H1 (cell line): ENCODE data around the gene HIGD1B. TPM values are rescaled to one million over a fixed set of nuclear protein-coding genes. Genes with fewer than 3 reads are reported as not detected.

Source experiments
- CTCF ChIA-PET: fragments of 300-600 bp; sonication (Branson Sonifier 250); formaldehyde crosslinking; loops from one replicate; lab custom pipeline; 2021; ENCODE audit not compliant: partially characterized antibody; lab: Charles Lee
- POLR2A ChIA-PET: fragments of 300-600 bp; sonication (Branson Sonifier 250); formaldehyde crosslinking; loops from one replicate; lab custom pipeline; 2021; ENCODE audit warnings: inconsistent platforms; ENCODE audit not compliant: partially characterized antibody; lab: Charles Lee
- DNase-seq, 2 experiments: peaks; one replicate each; pipeline versions ENCODE4 v3.0.0 to v3.0.0-alpha.2; 2010 to 2022; ENCODE audit warnings: low spot score in 2 of 2, low read depth in 1 of 2, mixed read lengths in 1 of 2
- FAIRE-seq: peaks from 2 replicates; lab custom pipeline; 2011; peaks lifted over from hg19 to GRCh38; lab: Jason Lieb, UNC
- H2AFZ ChIP-seq: 2 replicates; pipeline ENCODE4 v1.8.1; 2012; ENCODE audit warnings: low read length, inconsistent platforms
- H2AK5ac ChIP-seq: 2 replicates; pipeline ENCODE4 v1.6.1; 2013; ENCODE audit warnings: low read depth, low read length
- H2BK120ac ChIP-seq: replicated peaks from 2 replicates; pipeline ENCODE3; 2013; ENCODE audit warnings: low read depth, low read length, inconsistent platforms
- H2BK12ac ChIP-seq: 2 replicates; pipeline ENCODE4 v1.6.1; 2013; ENCODE audit warnings: low read depth, low read length
- H2BK15ac ChIP-seq: 2 replicates; pipeline ENCODE4 v1.6.1; 2013; ENCODE audit warnings: low read length
- H2BK20ac ChIP-seq: 2 replicates; pipeline ENCODE4 v1.6.1; 2013; ENCODE audit warnings: low read length
- H2BK5ac ChIP-seq: 2 replicates; pipeline ENCODE4 v1.6.1; 2013; ENCODE audit warnings: low read depth, low read length
- H3K14ac ChIP-seq: 2 replicates; pipeline ENCODE4 v1.6.1; 2013; ENCODE audit warnings: inconsistent platforms; ENCODE audit not compliant: insufficient read length
- H3K18ac ChIP-seq: 2 replicates; pipeline ENCODE4 v1.6.1; 2013; ENCODE audit warnings: low read length; ENCODE audit errors: extremely low read depth
- H3K23ac ChIP-seq: 2 replicates; pipeline ENCODE4 v1.6.1; 2013; ENCODE audit warnings: inconsistent platforms; ENCODE audit not compliant: insufficient read length
- H3K23me2 ChIP-seq: 2 replicates; pipeline ENCODE4 v1.6.1; 2013; ENCODE audit warnings: low read depth, low read length
- H3K27ac ChIP-seq: 2 replicates; pipeline ENCODE4 v1.6.1; 2011; ENCODE audit warnings: low read depth, low read length, inconsistent platforms
- H3K27me3 ChIP-seq, 4 experiments: replicated peaks in 1 of 4; 1 replicate in 1 of 4; 2 replicates in 3 of 4; pipeline versions ENCODE4 v1.6.1 to v1.8.1; 2011 to 2013; ENCODE audit warnings: low read length in 3 of 4, mild to moderate bottlenecking in 3 of 4, inconsistent platforms in 2 of 4, mixed read lengths in 2 of 4, moderate library complexity in 1 of 4; ENCODE audit not compliant: control insufficient read depth in 3 of 4, insufficient read depth in 3 of 4; ENCODE audit errors: extremely low read depth in 1 of 4
- H3K36me3 ChIP-seq, 4 experiments: 2 replicates each; pipeline versions ENCODE4 v1.6.1 to v1.8.1; 2011 to 2013; ENCODE audit warnings: mild to moderate bottlenecking in 4 of 4, low read length in 3 of 4, moderate library complexity in 2 of 4, control low read depth in 1 of 4, inconsistent platforms in 1 of 4; ENCODE audit not compliant: insufficient read depth in 4 of 4, control insufficient read depth in 2 of 4
- H3K4ac ChIP-seq: replicated peaks from 2 replicates; pipeline ENCODE3; 2013; ENCODE audit warnings: low read length, low read depth, mixed read lengths, inconsistent platforms; ENCODE audit not compliant: insufficient read length
- H3K4me1 ChIP-seq, 4 experiments: replicated peaks in 1 of 4; 1 replicate in 1 of 4; 2 replicates in 3 of 4; pipeline versions ENCODE4 v1.6.1 to v1.8.1; 2011 to 2013; ENCODE audit warnings: low read length in 3 of 4, inconsistent platforms in 2 of 4, mixed read lengths in 1 of 4; ENCODE audit not compliant: insufficient read depth in 4 of 4, control insufficient read depth in 3 of 4
- H3K4me2 ChIP-seq, 2 experiments: 2 replicates each; pipeline versions ENCODE4 v1.6.1 to v1.8.1; 2011 to 2013; ENCODE audit warnings: low read depth in 2 of 2, low read length in 2 of 2, control low read depth in 1 of 2, inconsistent platforms in 1 of 2, mild to moderate bottlenecking in 1 of 2; ENCODE audit not compliant: insufficient read depth in 1 of 2
- H3K4me3 ChIP-seq, 4 experiments: fragments of 200-600, 300-600 bp in 1 of 4; sonication (generic), shearing (Covaris generic), sonication (Bioruptor Twin) in 1 of 4; 2 replicates each; pipeline versions ENCODE4 v1.5.1 to v1.8.1; 2011 to 2016; ENCODE audit warnings: low read length in 4 of 4, low read depth in 3 of 4, control low read depth in 2 of 4, inconsistent platforms in 2 of 4, mild to moderate bottlenecking in 2 of 4, mixed read lengths in 1 of 4, moderate library complexity in 1 of 4; ENCODE audit not compliant: insufficient read depth in 2 of 4; ENCODE audit errors: extremely low read depth in 1 of 4
- H3K56ac ChIP-seq: replicated peaks from 2 replicates; pipeline ENCODE3; 2013; ENCODE audit warnings: low read depth, mild to moderate bottlenecking, mixed read lengths, low read length, inconsistent platforms; ENCODE audit not compliant: insufficient read length
- H3K79me1 ChIP-seq: 2 replicates; pipeline ENCODE4 v1.6.1; 2013; ENCODE audit warnings: low read depth, low read length, control low read depth
- H3K79me2 ChIP-seq, 2 experiments: 2 replicates each; pipeline versions ENCODE4 v1.6.1 to v1.8.1; 2012 to 2013; ENCODE audit warnings: low read length in 2 of 2, mild to moderate bottlenecking in 2 of 2, inconsistent platforms in 1 of 2; ENCODE audit not compliant: insufficient read depth in 2 of 2, control insufficient read depth in 1 of 2
- H3K9ac ChIP-seq, 4 experiments: replicated peaks in 1 of 4; 1 replicate in 1 of 4; 2 replicates in 3 of 4; pipeline versions ENCODE4 v1.6.1 to v1.8.1; 2011 to 2013; ENCODE audit warnings: low read depth in 3 of 4, low read length in 3 of 4, control low read depth in 2 of 4, mild to moderate bottlenecking in 2 of 4, moderate library complexity in 2 of 4, inconsistent platforms in 1 of 4; ENCODE audit errors: extremely low read depth in 1 of 4
- H3K9me3 ChIP-seq, 2 experiments: 2 replicates each; pipeline versions ENCODE4 v1.6.1 to v1.8.1; 2012 to 2013; ENCODE audit warnings: mild to moderate bottlenecking in 2 of 2, moderate library complexity in 2 of 2, control low read depth in 1 of 2, inconsistent platforms in 1 of 2, low read depth in 1 of 2, low read length in 1 of 2, mixed read lengths in 1 of 2; ENCODE audit not compliant: insufficient read depth in 2 of 2
- H4K20me1 ChIP-seq, 2 experiments: replicated peaks in 1 of 2; 2 replicates each; pipeline versions ENCODE3 to v1.8.1; 2011 to 2013; ENCODE audit warnings: inconsistent platforms in 2 of 2, low read length in 2 of 2, mild to moderate bottlenecking in 1 of 2; ENCODE audit not compliant: insufficient read depth in 2 of 2, control insufficient read depth in 1 of 2
- H4K5ac ChIP-seq: 2 replicates; pipeline ENCODE4 v1.6.1; 2013; ENCODE audit warnings: low read length, low read depth, mixed read lengths, inconsistent platforms; ENCODE audit not compliant: insufficient read length
- H4K8ac ChIP-seq: 2 replicates; pipeline ENCODE4 v1.8.0; 2013; ENCODE audit warnings: mild to moderate bottlenecking, moderate library complexity, low read length, inconsistent platforms; ENCODE audit not compliant: insufficient read depth; ENCODE audit errors: extremely low read depth
- H4K91ac ChIP-seq: replicated peaks from 2 replicates; pipeline ENCODE3; 2013; ENCODE audit warnings: low read length, mixed read lengths, inconsistent platforms; ENCODE audit not compliant: insufficient read length
- GABPA ChIP-seq: IDR thresholded peaks from 2 replicates; pipeline ENCODE4 v1.6.1; 2011; ENCODE audit warnings: mild to moderate bottlenecking, low read length, moderate library complexity, borderline replicate concordance; ENCODE audit not compliant: insufficient read depth
- HDAC2 ChIP-seq, 2 experiments: fragments of 300-600 bp in 1 of 2; sonication (generic) in 1 of 2; IDR thresholded peaks; 2 replicates each; pipeline ENCODE4 v1.6.1; 2011 to 2012; ENCODE audit warnings: low read depth in 2 of 2, low read length in 2 of 2, mild to moderate bottlenecking in 2 of 2, moderate library complexity in 2 of 2, borderline replicate concordance in 1 of 2, inconsistent platforms in 1 of 2
- NANOG ChIP-seq: IDR thresholded peaks from 2 replicates; pipeline ENCODE4 v1.6.1; 2011; ENCODE audit warnings: low read length, low read depth, mild to moderate bottlenecking, inconsistent platforms; ENCODE audit not compliant: insufficient read depth, poor library complexity, severe bottlenecking
- POLR2AphosphoS5 ChIP-seq: IDR thresholded peaks from 2 replicates; pipeline ENCODE4 v1.6.1; 2011; ENCODE audit warnings: low read depth, low read length
- WGBS, 2 experiments: shearing (Covaris generic) in 1 of 2; methylation state at CpG; one replicate each; pipeline versions ENCODE4 v1.1.6 to v1.1.7; 2013 to 2015; ENCODE audit warnings: low lambda C conversion rate in 2 of 2, mixed read lengths in 2 of 2, inconsistent platforms in 1 of 2, low coverage in 1 of 2, missing lambda C conversion rate in 1 of 2; ENCODE audit not compliant: insufficient replicate concordance in 2 of 2, insufficient coverage in 1 of 2, insufficient read length in 1 of 2; ENCODE audit errors: extremely low coverage in 1 of 2, missing lambda C conversion rate in 1 of 2; 5-methylcytosine and 5-hydroxymethylcytosine counted together
- polyA plus RNA-seq, 7 experiments: library from polyadenylated mRNA; depleted of rRNA in 3 of 7; stranded (reverse) in 5 of 7; unstranded in 2 of 7; fragments of >200 nt in 5 of 7; fragments of 200-250 nt in 2 of 7; gene quantifications; 1 replicate in 5 of 7; 2 replicates in 1 of 7; 4 replicates in 1 of 7; pipeline versions ENCODE4 v1.2.1 to v1.2.3, GENCODE V29; 2011 to 2013; ENCODE audit warnings: missing spikeins in 2 of 7, mixed read lengths in 2 of 7
- total RNA-seq: library from RNA; stranded (reverse); fragmentation: NEBNext Ultra II Directional; extraction: Animal tissue kit (Norgen Biotek cat#: 25700); gene quantifications from 2 replicates; pipeline ENCODE4 v1.2.1, GENCODE V29; 2021

The HIGD1B gene
- total and polyA plus RNA-seq, 2 of the 8 experiments (the other 6 are each of a cell fraction or from before 2014, with no cell fraction given) = not detected

- H2BK15ac ChIP-seq = no peak overlapping the region
- H2BK20ac ChIP-seq = no peak overlapping the region
- POLR2A ChIA-PET = interaction anchor here (0.6 to 4.0 kb wide), 10 partner anchors 11 to 274 kb away, joined by 3 to 17 read pairs (median 5); no protein-coding TSS in a partner anchor
- H3K36me3 ChIP-seq = peaks cover 0 to 23% (median 11%) of the 10 kb centered on the region in 4 experiments; a peak in 7 of 8 replicates
- 98% methylated on average over 2 of the region's 2 CpGs; no CpG with 5 or more reads in 1 of the 2 experiments for WGBS, 2 experiments
- no peak overlapping the region for H4K5ac ChIP-seq
- no peak overlapping the region for H2AK5ac ChIP-seq
- no peak overlapping the region for H3K23ac ChIP-seq
- H4K8ac ChIP-seq = no peak overlapping the region
- no peak overlapping the region for H3K4me2 ChIP-seq
- H4K20me1 ChIP-seq = peaks cover 0 to 8% of the 10 kb centered on the region in 2 experiments
- H3K79me1 ChIP-seq = no peaks in the 10 kb centered on the region
- H3K14ac ChIP-seq = no peak overlapping the region
- no peaks in the 10 kb centered on the region for H3K23me2 ChIP-seq
- no peak overlapping the region for H3K9ac ChIP-seq
- H3K79me2 ChIP-seq = peaks cover 0 to 9% of the 10 kb centered on the region in 2 experiments; a peak in 1 of 4 replicates
- TF ChIP-seq NANOG (no peak), HDAC2 (IDR thresholded peaks at IDR 0.05; ENCODE audit: borderline replicate concordance in 1 of 2, low read depth in 2 of 2, low read length in 2 of 2) (no peak), GABPA (no peak), POLR2AphosphoS5 (no peak)
- no peaks in the 10 kb centered on the region for H3K27me3 ChIP-seq
- no peak overlapping the region for H3K4me3 ChIP-seq
- no peak overlapping the region for H3K56ac ChIP-seq
- no peak overlapping the region for H2BK5ac ChIP-seq
- peaks cover 0 to 3% (median 1%) of the 10 kb centered on the region in 4 experiments; a peak in 2 of 7 replicates for H3K4me1 ChIP-seq
- DNase-seq = no peak
- H3K27ac ChIP-seq = no peak overlapping the region
- no peak for FAIRE-seq
- no peak overlapping the region for H2BK120ac ChIP-seq
- H3K18ac ChIP-seq = no peak overlapping the region
- no peak overlapping the region for H2AFZ ChIP-seq
- no peak overlapping the region for H3K4ac ChIP-seq
- CTCF ChIA-PET = interaction anchor here (0.6 to 3.7 kb wide), 11 partner anchors 10 to 79 kb away, joined by 3 to 22 read pairs (median 4); no protein-coding TSS in a partner anchor
- H3K9me3 ChIP-seq = no peaks in the 10 kb centered on the region
- H2BK12ac ChIP-seq = no peak overlapping the region
- no peak overlapping the region for H4K91ac ChIP-seq
These were observed 49.3 kb upstream of the HIGD1B start for GRCh38 chr17:44798356-44798755.
